Vagina (tissue), 2 donors: ENCODE results near the gene NXT1.

Experiments used
- CTCF ChIP-seq, 3 experiments: fragments of 450-650 bp in 2 of 3; fragments of 200-600 bp in 1 of 3; sonication (generic) in 1 of 3; IDR thresholded peaks; one replicate each; pipeline ENCODE4 v1.5.1; 2017 to 2019; ENCODE audit warnings: antibody characterized with exemption in 3 of 3, mild to moderate bottlenecking in 2 of 3, moderate library complexity in 2 of 3
- POLR2A ChIP-seq, 2 donors: fragments of 450-650 bp; IDR thresholded peaks; one replicate each; pipeline ENCODE4 v1.6.1; 2017; ENCODE audit warnings: antibody characterized with exemption in 2 of 2, mild to moderate bottlenecking in 2 of 2, moderate library complexity in 2 of 2

- no peak for TF ChIP-seq CTCF (IDR thresholded peaks at IDR 0.05)
- TF ChIP-seq POLR2A (IDR thresholded peaks at IDR 0.05), result peak in 1 of 2 donors; percentile 91
These were observed 11.1 kb downstream of the NXT1 start, which contains the start of gene GZF1 for GRCh38 chr20:23361476-23362391.
